ENCODE results near the gene ADK.

GRCh38 chr10:74582566-74582965 is 431.5 kb downstream of the ADK start:
- TF ChIP-seq CTCF (conservative IDR thresholded peaks at IDR 0.05), result no peak
- no peak for TF ChIP-seq EZH2 (IDR thresholded peaks at IDR 0.05; ENCODE audit: low read depth)
